Keratinocyte (primary cell): Measurements from ENCODE around the gene MTUS2. TPM values are rescaled to one million over a fixed set of nuclear protein-coding genes. Genes with fewer than 3 reads are reported as not detected.

Source experiments
- DNase-seq: peaks from one replicate; pipeline ENCODE4 v3.0.0-alpha.2; 2011; ENCODE audit warnings: low read depth, missing footprints, low spot score
- FAIRE-seq: peaks from 2 replicates; lab custom pipeline; 2011; peaks lifted over from hg19 to GRCh38; lab: Jason Lieb, UNC
- H2AFZ ChIP-seq: 2 replicates; pipeline ENCODE4 v1.6.0; 2012; ENCODE audit warnings: low read length, control low read depth, inconsistent platforms; ENCODE audit not compliant: control insufficient read depth
- H3K27ac ChIP-seq: 2 replicates; pipeline ENCODE4 v1.5.1; 2011; ENCODE audit warnings: low read length; ENCODE audit not compliant: control insufficient read depth, insufficient read depth
- H3K27me3 ChIP-seq: 3 replicates; pipeline ENCODE4 v1.6.0; 2011; ENCODE audit warnings: low read length; ENCODE audit not compliant: control insufficient read depth, insufficient read depth; ENCODE audit errors: extremely low read depth
- H3K36me3 ChIP-seq, 2 experiments: 2 replicates in 1 of 2; 3 replicates in 1 of 2; pipeline ENCODE4 v1.5.1; 2011; ENCODE audit warnings: low read length in 2 of 2, mild to moderate bottlenecking in 1 of 2; ENCODE audit not compliant: control insufficient read depth in 2 of 2, insufficient read depth in 2 of 2; ENCODE audit errors: extremely low read depth in 1 of 2
- H3K4me1 ChIP-seq: 3 replicates; pipeline ENCODE4 v1.5.1; 2011; ENCODE audit warnings: low read length; ENCODE audit not compliant: control insufficient read depth, insufficient read depth; ENCODE audit errors: extremely low read depth
- H3K4me2 ChIP-seq: 3 replicates; pipeline ENCODE4 v1.6.0; 2011; ENCODE audit warnings: low read depth, low read length; ENCODE audit not compliant: control insufficient read depth, insufficient read depth; ENCODE audit errors: extremely low read depth
- H3K4me3 ChIP-seq, 3 experiments: fragments of 200-600 bp in 1 of 3; sonication (generic) in 1 of 3; 2 replicates in 2 of 3; 3 replicates in 1 of 3; pipeline ENCODE4 v1.5.1; 2011 to 2016; ENCODE audit warnings: low read length in 3 of 3, mild to moderate bottlenecking in 3 of 3, control low read depth in 2 of 3, inconsistent platforms in 1 of 3, low read depth in 1 of 3, mixed read lengths in 1 of 3, mixed run types in 1 of 3, moderate library complexity in 1 of 3; ENCODE audit not compliant: control insufficient read depth in 2 of 3, insufficient read depth in 2 of 3; ENCODE audit errors: extremely low read depth in 1 of 3
- H3K79me2 ChIP-seq: 2 replicates; pipeline ENCODE4 v1.6.0; 2012; ENCODE audit warnings: low read length; ENCODE audit not compliant: control insufficient read depth, insufficient read depth
- H3K9ac ChIP-seq: 3 replicates; pipeline ENCODE4 v1.6.0; 2011; ENCODE audit warnings: low read length; ENCODE audit not compliant: control insufficient read depth, insufficient read depth; ENCODE audit errors: extremely low read depth
- H3K9me1 ChIP-seq: 3 replicates; pipeline ENCODE4 v1.6.0; 2011; ENCODE audit warnings: low read length; ENCODE audit not compliant: control insufficient read depth, insufficient read depth; ENCODE audit errors: extremely low read depth
- H3K9me3 ChIP-seq: 2 replicates; pipeline ENCODE4 v1.5.1; 2012; ENCODE audit warnings: low read depth, low read length; ENCODE audit not compliant: control insufficient read depth
- H4K20me1 ChIP-seq: 3 replicates; pipeline ENCODE4 v1.6.0; 2011; ENCODE audit warnings: low read length; ENCODE audit not compliant: control insufficient read depth, insufficient read depth; ENCODE audit errors: extremely low read depth
- CTCF ChIP-seq, 3 experiments: IDR thresholded peaks in 1 of 3; conservative IDR thresholded peaks in 1 of 3; optimal IDR thresholded peaks in 1 of 3; 2 replicates in 2 of 3; 3 replicates in 1 of 3; pipeline versions ENCODE3 to v1.5.1; 2011; ENCODE audit warnings: low read length in 3 of 3, mild to moderate bottlenecking in 3 of 3, moderate library complexity in 2 of 3, control low read depth in 1 of 3, inconsistent platforms in 1 of 3; ENCODE audit not compliant: insufficient read depth in 2 of 3; ENCODE audit errors: extremely low read depth in 1 of 3
- EZH2 ChIP-seq: IDR thresholded peaks from one replicate; pipeline ENCODE4 v1.6.1; 2012; ENCODE audit warnings: inconsistent platforms, mild to moderate bottlenecking, low read length, moderate library complexity
- dilution Hi-C: fragments of 300-500 bp; cut with MboI; formaldehyde crosslinking; loops from one replicate; pipeline ENCODE4 v1.7.0; 2020; ENCODE audit warnings: low sequenced_read_pairs; ENCODE audit not compliant: extremely low pct_ligation_motif_present
- polyA plus RNA-seq, 5 experiments: library from polyadenylated mRNA; depleted of rRNA in 3 of 5; stranded (reverse) in 3 of 5; stranded (forward) in 1 of 5; unstranded in 1 of 5; fragments of >200 nt; gene quantifications; 1 replicate in 1 of 5; 2 replicates in 3 of 5; 3 replicates in 1 of 5; pipeline versions ENCODE4 v1.2.1 to v1.2.3, GENCODE V29; 2011 to 2012; ENCODE audit warnings: missing spikeins in 2 of 5, low read depth in 1 of 5, low replicate concordance in 1 of 5

Gene MTUS2
- polyA plus RNA-seq, 1 donor (not counting 4 experiments of a cell fraction or from before 2014, with no cell fraction given), result 0.17 TPM

- H3K27me3 ChIP-seq, result no peaks in the 10 kb centered on the region
- no peaks in the 10 kb centered on the region for H4K20me1 ChIP-seq
- dilution Hi-C loops, result no loop called here
- no peak overlapping the region for H3K4me3 ChIP-seq
- no peak overlapping the region for H3K9ac ChIP-seq
- DNase-seq (no peak), FAIRE-seq (no peak)
- no peak overlapping the region for H3K27ac ChIP-seq
- no peaks in the 10 kb centered on the region for H3K9me3 ChIP-seq
- H3K36me3 ChIP-seq, result no peaks in the 10 kb centered on the region
- peaks cover 20% of the 10 kb centered on the region for H3K4me1 ChIP-seq
- TF ChIP-seq EZH2, result no peak
- TF ChIP-seq CTCF (optimal IDR thresholded peaks at IDR 0.05 in 1 of 3, IDR thresholded peaks at IDR 0.05 in 1 of 3, conservative IDR thresholded peaks at IDR 0.05 in 1 of 3; ENCODE audit: extremely low read depth in 1 of 3, insufficient read depth in 2 of 3, low read length in 3 of 3), result no peak
- H3K79me2 ChIP-seq, result no peaks in the 10 kb centered on the region
- H3K9me1 ChIP-seq, result no peaks in the 10 kb centered on the region
- no peak overlapping the region for H3K4me2 ChIP-seq
- H2AFZ ChIP-seq, result no peak overlapping the region
Observed at GRCh38 chr13:29436721-29437280, 616.7 kb downstream of the MTUS2 start.

- H3K79me2 ChIP-seq, result no peaks in the 10 kb centered on the region
- no peaks in the 10 kb centered on the region for H3K36me3 ChIP-seq
- H2AFZ ChIP-seq, result no peak overlapping the region
- no peaks in the 10 kb centered on the region for H3K9me1 ChIP-seq
- dilution Hi-C loops, result no loop called here
- H4K20me1 ChIP-seq, result no peaks in the 10 kb centered on the region
- H3K4me2 ChIP-seq, result no peak overlapping the region
- peaks cover 20% of the 10 kb centered on the region for H3K4me1 ChIP-seq
- H3K9me3 ChIP-seq, result no peaks in the 10 kb centered on the region
- H3K4me3 ChIP-seq, result no peak overlapping the region
- DNase-seq (no peak), FAIRE-seq (no peak)
- TF ChIP-seq EZH2, result no peak
- no peak for TF ChIP-seq CTCF (optimal IDR thresholded peaks at IDR 0.05 in 1 of 3, IDR thresholded peaks at IDR 0.05 in 1 of 3, conservative IDR thresholded peaks at IDR 0.05 in 1 of 3; ENCODE audit: extremely low read depth in 1 of 3, insufficient read depth in 2 of 3, low read length in 3 of 3)
- H3K27ac ChIP-seq, result no peak overlapping the region
- peaks cover 7% of the 10 kb centered on the region for H3K27me3 ChIP-seq
- no peak overlapping the region for H3K9ac ChIP-seq
Observed at GRCh38 chr13:29438769-29439168, 618.6 kb downstream of the MTUS2 start.
